CD4-positive, alpha-beta T cell treated with Interleukin-12 subunit alpha and Interleukin-12 subunit beta, for 1 hour (primary cell): ENCODE results near the gene KRTAP10-9.
"Not testable (repeated sequence)": the region's sequence is repeated elsewhere in the genome, so short reads cannot be mapped to it uniquely, and the experiment has no call there.

Experiments
- DNase-seq: peaks from one replicate; pipeline ENCODE4 v3.0.0-alpha.2; 2020

KRTAP10-9 gene, protein sequence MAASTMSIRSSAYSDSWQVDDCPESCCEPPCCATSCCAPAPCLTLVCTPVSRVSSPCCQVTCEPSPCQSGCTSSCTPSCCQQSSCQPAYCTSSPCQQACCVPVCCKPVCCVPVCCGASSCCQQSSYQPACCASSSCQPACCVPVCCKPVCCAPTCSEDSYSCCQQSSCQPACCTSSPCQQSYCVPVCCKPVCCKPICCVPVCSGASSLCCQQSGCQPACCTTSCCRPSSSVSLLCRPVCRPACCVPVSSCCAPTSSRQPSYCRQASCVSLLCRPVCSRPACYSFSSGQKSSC

DNA sequence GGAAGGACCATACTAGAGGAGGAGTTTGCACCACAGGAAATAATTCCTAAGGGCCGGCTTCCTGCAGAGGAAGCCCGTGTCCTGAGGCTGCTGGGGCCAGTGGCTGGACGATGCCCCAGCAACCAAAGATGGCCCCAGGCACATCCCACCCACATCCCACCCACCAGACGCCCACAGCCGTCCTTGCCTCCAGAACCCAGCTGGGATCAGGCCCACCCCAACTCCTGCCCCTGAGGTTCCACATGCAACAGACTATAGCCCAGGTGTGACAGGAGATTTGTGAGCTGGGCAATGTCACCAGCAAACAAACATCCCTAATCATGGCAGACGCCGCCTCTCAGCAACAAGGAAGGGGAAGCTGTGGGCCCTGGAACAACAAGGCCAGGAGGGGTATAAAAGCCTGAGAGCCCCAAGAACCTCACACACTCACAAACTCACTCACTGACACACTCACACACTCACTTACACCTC, at the start of gene KRTAP10-9:
Gene KRTAP10-9 (plus strand): TSS at position 421 of the 471 bp plus-strand sequence. CDS start 79 bp downstream, outside the sequence.
- DNase-seq: no peak

DNA sequence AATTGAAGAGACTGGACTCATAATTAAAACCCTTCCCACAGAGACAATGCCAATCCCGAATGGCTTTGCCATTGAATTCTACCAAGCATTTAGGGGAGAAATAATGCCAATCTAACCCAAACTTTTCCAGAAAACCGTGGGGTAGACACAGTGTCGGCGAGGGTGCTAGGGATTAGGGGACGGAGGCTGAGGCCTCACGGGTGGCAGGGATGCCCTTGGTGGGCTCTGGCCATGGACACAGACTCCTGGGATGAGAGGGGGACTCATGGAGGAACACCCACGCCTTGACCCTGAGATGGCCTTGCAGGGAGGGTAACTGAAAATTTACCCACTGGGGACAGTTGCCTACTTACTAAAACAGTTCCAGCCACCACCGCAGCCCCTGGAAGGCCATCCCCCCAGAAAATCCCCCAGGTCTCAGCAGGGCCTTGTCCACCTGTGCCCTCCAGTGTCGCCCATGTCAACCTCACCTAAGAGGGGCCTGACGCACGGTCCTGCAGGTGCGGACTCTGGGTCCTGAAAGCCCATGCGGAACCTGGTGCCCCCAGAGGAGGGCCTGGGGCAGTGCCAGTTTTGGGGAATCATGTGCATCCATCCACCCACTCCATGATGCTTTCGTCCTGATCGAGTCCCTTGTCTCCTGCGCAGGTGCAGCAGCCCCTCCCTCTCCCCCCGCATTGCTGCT, 48.4 kb upstream of the KRTAP10-9 start:
- DNase-seq: no peak

DNA sequence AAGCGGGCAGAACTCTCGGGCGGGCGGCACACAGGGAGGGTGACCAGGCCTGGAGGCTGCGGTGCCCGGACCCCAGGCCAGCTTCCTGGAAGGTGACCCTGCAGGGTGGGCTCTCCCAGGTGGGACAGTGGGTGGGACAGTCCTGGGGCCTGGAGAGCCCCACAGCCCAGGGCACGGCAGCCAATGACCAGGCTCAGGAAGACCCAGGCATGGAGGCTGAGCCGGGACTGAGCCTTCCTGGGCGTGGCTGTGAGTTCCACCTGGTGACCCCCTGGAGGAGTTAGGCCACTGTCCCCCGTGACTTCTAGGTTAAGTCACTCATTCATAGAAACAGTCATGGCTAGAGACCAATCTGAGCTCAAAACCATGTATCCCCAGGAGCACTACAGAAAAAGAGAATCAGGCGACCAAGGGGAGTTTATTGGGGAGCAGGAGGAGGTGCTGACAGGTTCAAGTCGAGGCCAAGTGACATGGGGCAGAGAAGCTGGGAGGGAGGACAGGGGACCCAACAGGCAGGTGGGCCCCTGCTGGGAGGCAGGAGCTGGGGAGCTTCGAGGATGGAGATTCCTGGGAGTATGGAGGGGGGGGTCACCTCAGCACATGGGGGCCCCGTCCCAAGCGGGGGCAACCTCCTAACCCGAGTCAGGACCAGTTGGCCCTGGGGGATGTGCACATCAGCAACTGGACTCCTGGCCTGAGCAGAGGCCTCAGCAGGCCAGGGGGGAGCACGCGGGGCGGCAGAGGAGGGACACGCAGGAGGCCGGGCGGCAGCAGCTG, 47.6 kb upstream of the KRTAP10-9 start:
- DNase-seq: no peak

DNA sequence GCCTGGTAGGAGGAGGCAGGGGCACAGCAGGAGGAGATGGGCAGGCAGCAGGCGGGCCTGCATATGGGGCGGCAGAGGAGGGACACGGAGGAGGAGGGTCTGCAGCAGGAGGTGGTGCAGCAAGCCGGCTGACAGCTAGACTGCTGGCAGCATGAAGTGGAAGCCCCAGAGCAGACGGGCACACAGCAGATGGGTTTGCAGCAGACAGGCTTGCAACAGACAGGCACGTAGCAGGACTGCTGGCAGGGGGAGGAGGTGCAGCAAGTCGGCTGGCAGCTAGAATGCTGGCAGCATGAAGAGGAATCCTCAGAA, 47.1 kb upstream of the KRTAP10-9 start:
- DNase-seq: no peak

DNA sequence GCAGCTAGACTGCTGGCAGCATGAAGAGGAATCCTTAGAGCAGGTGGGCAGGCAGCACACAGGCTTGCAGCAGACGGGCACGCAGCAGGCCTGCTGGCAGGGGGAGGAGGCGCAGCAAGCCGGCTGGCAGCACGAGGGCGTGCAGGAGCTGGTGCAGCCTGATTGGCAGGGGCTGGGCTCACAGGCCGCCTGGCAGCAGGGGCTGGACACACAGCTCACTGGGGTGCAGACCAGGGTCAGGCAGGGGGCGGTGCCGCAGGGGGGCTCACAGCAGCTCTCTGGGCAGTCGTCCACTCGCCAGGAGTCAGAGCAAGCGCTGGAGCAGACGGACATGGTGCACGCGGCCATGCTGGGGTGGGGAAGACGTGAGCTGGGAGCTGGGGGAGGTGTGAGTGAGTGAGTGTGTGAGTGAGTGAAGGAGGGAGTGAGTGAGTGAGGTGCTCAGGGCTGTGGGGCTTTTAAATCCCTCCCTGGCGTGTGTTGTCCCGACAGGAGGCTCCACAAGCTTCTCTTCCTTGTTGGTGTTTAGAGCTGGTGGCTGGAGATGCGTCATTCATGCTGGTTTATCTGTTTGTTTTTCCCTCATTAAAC, 46.6 kb upstream of the KRTAP10-9 start, which contains the start of gene KRTAP10-5:
Gene KRTAP10-5 (minus strand): TSS at position 374 of the 591 bp plus-strand sequence. CDS start 26 bp downstream, at position 348.
- not testable (repeated sequence) for DNase-seq

DNA sequence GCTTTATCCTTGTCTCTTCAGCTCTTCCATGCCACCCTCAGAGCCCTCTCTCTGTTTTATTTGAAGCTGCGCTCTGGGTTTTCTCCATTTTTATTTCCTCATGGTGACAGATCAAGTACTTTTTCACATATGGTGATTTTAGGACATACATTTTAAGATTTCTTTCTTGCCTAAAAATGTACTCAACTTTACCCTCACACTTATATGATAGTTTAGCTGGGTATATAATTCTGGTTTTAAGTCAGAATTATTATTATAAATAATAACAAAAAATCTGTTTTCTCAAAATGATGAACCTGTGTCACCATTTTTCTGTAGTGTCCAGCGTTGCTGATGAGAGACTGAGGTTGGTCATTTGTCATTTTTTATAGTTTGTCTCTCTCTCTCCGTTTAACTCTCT, 45.7 kb upstream of the KRTAP10-9 start:
- no peak for DNase-seq

DNA sequence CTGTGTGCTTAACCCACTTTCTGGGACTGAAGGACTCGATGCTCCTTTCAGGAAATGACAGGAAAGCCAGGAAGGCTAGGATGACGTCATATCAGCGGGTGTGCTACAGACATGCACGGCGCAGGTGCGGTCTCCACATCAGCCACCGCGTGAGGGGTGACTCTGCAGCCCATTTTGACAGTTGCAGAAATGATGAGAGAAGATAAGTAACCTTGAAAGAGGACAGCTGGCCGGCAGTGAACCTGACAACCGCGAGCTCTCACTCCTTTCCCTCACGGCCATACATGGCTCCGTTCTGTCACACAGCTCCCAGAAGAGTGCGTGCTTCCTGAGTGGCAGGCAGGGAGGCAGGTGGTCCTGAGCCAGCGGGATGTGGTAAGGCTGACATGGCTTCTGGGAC, 44.8 kb upstream of the KRTAP10-9 start:
- no peak for DNase-seq

DNA sequence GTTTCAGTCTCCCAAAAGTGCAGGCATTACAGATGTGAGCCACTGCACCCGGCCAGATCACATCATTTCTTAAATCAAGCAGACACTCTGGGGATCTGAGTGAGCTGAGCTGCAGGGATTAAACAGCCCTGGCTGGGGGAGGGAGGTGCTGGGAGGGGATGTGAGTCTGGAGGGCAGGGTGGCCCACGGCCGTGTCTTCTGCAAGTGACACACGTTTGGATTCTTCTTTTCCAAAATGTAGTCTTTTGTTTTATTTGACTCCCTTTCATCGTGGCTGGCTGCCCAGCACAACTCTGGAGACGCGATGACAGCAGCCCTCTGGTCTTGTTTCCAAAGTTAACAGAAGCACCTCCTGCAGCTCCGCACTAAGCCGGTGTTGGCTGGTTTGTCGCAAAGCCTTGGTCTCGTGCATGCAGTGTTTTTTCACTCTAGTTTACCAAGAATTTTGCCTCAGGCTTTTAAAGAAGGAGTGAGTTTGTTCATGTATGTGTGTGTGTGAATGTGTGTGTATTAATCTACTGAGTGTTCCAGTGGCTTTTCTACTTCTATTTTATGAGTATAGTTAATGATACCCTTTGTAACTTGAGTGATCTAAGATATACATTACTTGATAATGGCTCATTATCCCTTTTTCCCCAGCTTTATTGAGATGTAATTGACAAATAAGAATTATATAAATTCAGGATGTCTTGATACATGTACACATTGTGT, 43.6 kb upstream of the KRTAP10-9 start:
- DNase-seq: no peak

DNA sequence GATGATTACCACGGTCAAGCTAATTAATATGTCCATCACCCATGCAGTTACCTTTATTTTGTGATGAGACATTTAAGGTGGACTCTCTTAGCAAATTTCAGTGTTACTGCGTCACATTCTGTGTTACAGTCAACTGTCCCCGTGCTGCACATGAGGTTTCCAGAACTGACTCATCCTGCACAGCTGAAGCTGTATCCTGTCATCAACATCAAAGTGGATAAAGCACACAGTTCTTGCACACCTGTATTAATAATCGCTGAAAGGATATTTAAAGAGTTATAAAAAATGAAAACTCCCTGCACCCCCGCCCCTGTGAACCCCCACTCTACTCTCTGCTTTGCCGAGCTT, 43.1 kb upstream of the KRTAP10-9 start:
- peak; percentile 30 for DNase-seq

DNA sequence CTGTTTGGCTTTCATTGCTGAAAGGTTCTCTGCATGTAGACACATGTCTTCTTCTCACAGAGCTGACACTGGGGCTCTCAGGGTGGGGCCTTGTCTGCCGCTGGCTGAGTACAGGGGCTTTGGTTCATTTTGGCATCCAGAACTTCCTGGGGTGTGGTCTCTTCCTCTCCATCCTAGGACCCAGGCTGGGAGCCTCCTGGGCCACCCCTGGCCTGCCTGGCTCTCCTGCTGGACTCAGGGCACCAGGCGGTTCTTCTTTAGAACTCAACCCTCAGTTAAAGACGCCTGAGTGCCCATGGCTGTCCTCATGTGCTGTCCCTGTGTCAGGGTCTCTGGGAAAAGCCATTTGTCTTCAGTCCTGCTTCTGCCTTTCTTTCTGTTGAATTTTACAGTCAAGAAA, 41.0 kb upstream of the KRTAP10-9 start:
- DNase-seq: no peak

DNA sequence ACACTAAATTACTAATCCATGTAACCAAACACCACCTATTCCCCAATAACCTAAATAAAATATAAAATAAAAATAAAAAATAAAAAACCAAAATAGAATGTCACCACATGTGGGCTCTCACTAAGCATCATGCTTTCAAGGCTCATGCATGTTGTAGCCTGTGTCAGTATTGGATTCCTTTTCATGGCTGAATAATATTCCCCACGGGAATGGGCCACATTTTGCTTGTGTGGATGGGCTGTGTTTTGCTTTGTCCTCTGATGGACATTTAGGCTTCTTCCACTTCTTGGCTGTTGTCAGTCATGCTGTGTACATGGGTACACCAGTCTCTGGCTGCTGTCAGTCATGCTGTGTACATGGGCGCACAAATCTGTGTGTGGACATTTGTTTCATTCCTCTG, 37.8 kb upstream of the KRTAP10-9 start:
- no peak for DNase-seq

DNA sequence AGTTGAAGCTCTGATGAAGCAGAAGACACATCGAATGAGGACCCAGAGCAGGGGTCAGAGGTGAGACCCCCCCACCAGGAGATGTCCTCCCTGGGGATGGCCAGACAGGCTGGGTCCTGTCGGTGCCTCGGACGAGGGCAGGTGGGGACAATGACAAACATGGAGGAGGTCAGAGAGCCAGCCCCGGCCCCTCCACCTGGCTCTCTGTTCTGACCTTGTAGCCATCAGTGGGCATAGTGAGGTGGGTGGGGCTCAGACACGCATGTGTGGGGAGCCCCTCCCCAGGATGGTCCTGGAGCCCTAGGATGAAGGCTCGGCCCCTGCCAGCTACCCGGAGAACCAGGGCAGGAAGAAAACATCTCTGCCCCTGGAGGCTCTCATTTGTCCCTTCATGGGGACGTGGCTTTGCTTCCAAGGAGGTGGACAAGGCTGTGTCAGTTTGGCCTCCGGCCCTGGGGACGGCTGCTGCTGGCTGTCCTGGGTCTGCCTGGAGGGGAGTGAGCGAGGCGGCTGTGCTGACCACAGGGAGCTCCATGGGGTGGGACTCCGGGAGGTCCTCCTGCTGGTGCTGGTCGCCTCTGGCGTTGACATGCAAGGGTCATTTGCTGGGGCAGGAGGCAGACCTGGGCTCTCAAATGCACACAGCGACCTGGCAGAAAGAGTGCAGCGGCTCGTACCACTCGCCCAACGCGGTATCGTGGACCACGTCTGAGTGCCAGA, 37.1 kb upstream of the KRTAP10-9 start:
- DNase-seq: no peak

DNA sequence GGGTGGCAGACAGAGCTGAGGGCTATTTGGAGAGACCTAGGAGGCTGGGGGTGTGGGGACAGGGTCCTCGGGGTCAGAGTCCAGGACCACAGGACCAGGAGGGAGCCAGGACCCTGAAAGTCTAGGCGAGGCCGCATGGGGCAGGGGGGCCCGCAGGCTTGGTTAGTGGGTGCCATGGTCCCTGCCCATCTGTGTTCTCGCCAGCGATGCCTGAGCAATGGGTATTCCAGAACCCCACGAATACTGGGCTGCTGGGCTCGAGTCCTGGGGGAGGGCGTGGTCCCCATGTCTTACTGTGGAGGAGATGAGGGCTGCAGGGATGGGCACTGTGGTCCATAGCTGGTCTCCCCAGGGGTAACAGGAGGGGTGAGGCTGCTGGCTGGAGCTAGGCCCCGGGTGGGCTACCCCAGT, 36.6 kb upstream of the KRTAP10-9 start:
- DNase-seq: no peak

DNA sequence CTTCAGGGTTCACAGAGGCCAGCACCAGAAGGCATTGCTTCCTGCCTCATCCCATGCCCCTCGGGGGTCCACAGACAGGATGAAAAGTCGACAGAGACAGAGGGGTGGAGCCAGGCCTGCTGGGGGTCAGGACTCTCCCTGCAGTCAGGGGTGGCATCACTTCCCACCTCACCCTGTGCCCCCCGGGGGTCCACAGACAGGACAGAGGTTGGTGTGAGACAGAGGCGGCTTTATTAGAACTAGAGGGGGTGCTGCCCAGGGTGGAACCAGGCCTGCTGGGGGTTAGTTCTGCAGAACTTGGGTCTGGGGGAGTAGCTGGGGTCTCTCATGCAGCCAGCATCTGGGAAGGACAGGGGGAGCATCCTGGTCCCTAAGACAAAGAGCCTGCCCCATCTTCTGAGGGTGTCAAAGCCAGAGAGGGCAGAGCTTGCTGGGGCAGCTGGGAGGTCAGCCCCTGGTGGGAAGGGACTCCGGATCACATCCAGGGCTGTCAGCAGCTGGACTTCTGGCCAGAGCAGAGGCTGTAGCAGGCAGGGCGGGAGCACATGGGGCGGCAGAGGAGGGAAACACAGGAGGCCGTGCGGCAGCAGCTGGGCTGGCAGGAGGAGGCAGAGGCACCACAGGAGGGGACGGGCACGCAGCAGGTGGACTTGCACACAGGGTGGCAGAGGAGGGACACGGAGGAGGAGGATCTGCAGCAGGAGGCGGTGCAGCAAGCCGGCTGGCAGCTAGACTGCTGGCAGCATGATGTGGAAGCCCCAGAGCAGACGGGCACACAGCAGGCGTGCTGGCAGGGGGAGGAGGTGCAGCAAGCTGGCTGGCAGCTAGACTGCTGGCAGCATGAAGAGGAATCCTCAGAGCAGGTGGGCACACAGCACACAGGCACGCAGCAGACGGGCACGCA, 35.7 kb upstream of the KRTAP10-9 start:
- not testable (repeated sequence) for DNase-seq

DNA sequence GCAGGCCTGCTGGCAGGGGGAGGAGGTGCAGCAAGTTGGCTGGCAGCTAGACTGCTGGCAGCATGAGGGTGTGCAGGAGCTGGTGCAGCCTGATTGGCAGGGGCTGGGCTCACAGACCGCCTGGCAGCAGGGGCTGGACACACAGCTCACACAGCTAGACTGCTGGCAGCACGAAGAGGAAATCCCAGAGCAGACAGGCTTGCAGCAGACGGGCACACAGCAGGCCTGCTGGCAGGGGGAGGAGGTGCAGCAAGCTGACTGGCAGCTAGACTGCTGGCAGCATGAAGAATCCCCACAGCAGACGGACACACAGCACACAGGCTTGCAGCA, 35.1 kb upstream of the KRTAP10-9 start:
- not testable (repeated sequence) for DNase-seq

DNA sequence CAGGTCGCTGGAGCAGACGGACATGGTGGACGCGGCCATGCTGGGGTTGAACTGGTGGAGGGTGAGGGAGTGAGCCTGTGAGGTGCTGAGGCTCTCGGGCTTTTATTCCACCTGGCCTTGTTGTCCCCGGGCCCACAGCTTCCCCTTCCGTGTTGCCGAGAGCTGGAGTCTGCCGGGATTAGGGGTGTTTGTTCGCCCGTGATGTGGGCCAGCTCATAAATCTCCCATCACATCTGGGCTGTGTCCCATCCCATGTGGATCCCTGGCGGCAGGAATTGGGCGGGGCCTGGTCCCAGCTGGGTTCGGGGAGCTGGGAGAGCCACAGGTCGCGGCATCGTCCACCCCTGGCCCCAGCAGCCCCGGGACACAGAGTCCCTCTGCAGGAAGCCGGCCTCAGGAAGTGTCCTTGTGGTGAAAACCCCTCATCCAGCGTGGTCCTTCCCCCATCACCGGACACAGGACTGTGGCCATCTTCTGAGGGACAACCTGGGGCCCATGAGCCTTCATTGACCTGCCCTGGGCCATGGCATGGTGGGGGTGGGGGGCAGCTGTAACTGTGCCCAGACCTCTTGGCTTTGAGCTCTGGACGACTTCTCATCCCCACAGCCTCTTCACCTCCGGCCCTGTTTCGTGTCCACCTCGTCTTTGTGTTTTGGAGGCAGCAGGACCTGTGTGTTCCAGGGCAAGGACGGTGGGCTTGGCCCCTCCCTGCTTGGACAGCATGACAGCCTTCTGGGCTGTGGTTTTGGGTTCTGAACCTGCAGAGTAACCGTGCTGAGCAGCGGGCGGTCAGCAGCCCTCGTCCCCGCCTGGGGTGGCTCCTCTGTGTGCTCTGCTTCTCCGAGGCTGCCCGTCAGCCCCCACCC, 34.2 kb upstream of the KRTAP10-9 start, which contains the start of gene KRTAP10-6:
Gene KRTAP10-6 (minus strand): TSS at position 60 of the 866 bp plus-strand sequence. CDS start 21 bp downstream, at position 39.
- no peak for DNase-seq

DNA sequence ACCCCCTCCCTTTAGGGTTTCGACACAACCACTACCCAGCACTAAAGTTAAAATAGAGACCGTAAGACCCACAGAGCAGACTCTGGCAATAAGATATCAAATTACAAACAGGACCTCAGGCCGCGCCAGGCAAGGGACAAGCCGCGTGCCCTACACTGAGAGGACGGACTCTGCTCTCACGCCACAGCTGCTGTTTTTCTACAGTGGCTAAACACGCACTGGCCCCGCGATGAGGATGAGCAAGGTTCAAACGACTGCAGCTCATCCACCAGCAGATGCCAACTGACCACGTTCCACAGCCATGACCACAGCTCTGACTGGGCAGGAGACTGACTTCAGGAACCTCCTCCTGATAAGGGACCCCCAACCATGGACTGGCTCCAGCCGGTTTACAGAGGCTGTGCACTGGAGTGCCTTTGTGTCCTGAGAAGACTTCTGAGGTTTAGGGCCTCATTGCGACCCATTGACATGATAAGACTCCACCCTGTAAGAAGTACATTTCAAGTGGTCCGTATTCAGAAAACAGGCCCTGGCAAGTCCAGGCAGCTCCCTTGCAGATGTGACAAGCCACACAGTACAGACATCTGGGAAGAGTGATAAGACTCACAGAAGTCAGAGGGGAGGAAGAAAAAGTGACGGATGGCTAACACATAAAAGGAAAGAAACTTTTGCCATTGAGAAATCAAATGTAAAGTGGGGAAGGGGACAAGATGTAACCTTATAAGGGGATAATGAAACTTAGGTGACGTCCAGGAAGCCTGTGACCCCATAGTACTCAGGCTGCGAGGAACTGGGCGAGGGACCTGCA, 33.1 kb upstream of the KRTAP10-9 start:
- DNase-seq: no peak

DNA sequence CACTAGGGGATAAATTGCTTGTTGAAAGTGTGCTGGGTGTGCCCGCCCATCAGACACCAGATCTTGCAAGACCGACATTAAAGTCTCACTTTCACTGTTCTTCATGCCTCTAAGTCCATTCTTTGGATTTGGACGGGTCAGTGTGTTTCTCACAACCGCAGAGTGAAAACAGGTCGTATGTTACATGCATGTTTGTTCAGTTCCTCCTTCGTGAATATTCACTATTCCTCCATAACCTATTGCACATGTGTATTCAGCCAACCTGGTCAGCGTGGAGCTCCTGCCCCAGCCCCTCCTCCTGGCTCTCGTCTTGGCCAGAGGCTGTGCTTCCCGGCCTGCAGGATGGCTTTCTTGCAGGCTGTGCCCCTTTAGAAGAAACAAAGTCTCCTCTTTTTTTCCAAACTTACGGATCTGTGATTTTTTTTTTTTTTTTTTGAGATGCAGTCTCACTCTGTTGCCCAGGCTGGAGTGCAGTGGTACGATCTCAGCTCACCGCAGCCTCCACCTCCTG, 32.4 kb upstream of the KRTAP10-9 start:
- DNase-seq: no peak

DNA sequence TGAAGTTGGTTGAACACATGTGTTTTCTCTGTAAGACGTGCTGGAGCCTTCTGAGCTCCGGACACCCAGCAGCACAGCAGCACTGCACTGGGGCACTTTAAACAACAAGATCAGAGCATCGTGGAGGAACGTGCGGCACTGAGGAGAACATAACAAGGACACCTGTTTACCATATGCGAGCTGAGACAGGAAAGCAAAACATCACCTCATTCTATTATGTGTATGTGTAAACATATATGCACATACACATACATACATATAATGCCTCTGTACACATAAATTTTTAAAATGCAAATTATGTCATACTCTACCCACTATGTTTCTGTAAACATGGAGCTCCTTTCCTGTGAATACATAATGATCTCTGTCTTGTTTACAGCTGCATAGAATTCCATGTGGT, 31.4 kb upstream of the KRTAP10-9 start:
- DNase-seq: no peak
